ENCODE data around the gene MOB1B. TPM values are rescaled to one million over a fixed set of nuclear protein-coding genes. Genes with fewer than 3 reads are reported as not detected.
"Not testable (repeated sequence)": the region's sequence is repeated elsewhere in the genome, so short reads cannot be mapped to it uniquely, and the experiment has no call there.

MOB1B gene
- total and polyA plus RNA-seq, 8 donors = 0.87 to 48.8 (median 4.6) TPM

DNA sequence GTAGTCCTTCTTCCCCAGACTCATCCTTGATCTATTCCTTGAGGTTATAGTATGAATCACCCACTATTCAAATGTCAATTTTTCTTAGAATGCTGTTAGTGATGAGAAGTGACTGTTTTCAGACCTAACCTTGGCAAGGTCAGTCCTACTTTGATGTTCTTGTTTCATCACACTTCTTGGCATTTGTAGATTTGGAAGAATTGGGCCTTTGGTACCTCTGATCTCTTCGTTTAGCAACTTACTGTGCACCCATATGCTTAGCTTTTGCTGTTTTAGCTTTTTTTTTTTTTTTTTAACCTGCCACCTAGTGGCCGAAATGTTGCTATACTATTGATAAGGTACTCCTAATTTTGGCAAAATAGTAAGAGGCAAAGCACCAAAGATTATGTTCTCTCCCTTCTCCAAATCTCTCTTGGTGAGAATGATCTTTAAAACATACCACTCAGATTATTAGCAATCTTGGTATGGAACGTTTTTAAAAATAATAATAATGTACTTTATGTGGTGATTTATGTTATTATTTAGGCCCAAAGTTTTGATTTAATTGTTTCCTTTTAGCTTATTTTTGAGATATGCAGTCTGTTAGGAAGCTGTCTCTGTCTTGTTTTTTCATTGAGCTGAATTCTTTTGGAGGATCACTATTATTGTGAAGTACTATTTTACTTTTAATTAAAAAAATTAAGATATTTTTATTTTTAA is 107.9 kb downstream of the MOB1B start:
- no peak overlapping the region for H3K27ac ChIP-seq
- no peak overlapping the region for H3K4me3 ChIP-seq
- no peaks in the 10 kb centered on the region for H3K9me3 ChIP-seq
- no peaks in the 10 kb centered on the region for H3K36me3 ChIP-seq
- WGBS, 5 donors = 1 to 5% (median 2%) methylated on average over 3 of the region's 3 CpGs
- DNase-seq = peak in 1 of 2 donors; percentile 69
- intact Hi-C loops (cut with DNase I; ENCODE audit: low total_unique reads) = no loop called here
- H3K4me1 ChIP-seq = peaks cover 0 to 18% (median 0%) of the 10 kb centered on the region in 4 donors
- TF ChIP-seq, protein P1, sequence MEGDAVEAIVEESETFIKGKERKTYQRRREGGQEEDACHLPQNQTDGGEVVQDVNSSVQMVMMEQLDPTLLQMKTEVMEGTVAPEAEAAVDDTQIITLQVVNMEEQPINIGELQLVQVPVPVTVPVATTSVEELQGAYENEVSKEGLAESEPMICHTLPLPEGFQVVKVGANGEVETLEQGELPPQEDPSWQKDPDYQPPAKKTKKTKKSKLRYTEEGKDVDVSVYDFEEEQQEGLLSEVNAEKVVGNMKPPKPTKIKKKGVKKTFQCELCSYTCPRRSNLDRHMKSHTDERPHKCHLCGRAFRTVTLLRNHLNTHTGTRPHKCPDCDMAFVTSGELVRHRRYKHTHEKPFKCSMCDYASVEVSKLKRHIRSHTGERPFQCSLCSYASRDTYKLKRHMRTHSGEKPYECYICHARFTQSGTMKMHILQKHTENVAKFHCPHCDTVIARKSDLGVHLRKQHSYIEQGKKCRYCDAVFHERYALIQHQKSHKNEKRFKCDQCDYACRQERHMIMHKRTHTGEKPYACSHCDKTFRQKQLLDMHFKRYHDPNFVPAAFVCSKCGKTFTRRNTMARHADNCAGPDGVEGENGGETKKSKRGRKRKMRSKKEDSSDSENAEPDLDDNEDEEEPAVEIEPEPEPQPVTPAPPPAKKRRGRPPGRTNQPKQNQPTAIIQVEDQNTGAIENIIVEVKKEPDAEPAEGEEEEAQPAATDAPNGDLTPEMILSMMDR (IDR thresholded peaks at IDR 0.05) = peak in 5 of 7 experiments; percentile 24 to 71 (median 67)
- TF ChIP-seq POLR2AphosphoS5 (IDR thresholded peaks at IDR 0.05) = no peak
- H3K27me3 ChIP-seq = no peaks in the 10 kb centered on the region

DNA sequence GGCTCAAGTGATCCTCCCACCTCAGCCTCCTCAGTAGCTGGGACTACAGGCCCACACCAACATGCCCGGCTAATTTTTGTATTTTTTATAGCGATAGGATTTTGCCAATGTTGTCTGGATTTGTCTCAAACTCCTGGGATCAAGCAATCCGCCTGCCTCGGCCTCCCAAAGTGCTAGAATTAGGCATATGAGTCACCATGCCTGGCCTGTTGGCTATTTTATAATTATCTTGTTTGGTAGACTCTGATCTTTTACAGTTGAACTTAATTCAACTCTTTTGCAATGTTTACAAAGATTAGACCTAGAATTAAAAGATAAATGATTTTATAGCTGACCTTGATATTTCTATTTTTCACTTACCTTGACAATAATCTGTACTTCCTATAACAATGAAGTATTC is 109.3 kb downstream of the MOB1B start:
- no peak overlapping the region for H3K27ac ChIP-seq
- no peaks in the 10 kb centered on the region for H3K36me3 ChIP-seq
- WGBS, 5 donors = 87 to 97% (median 96%) methylated on average over 4 of the region's 4 CpGs
- H3K9me3 ChIP-seq = no peaks in the 10 kb centered on the region
- no peaks in the 10 kb centered on the region for H3K27me3 ChIP-seq
- intact Hi-C loops (cut with DNase I; ENCODE audit: low total_unique reads) = no loop called here
- no peak for DNase-seq
- no peak overlapping the region for H3K4me3 ChIP-seq
- TF ChIP-seq EP300 (IDR thresholded peaks at IDR 0.05) (no peak), POLR2A (IDR thresholded peaks at IDR 0.05) (no peak), POLR2AphosphoS5 (IDR thresholded peaks at IDR 0.05) (no peak)
- TF ChIP-seq, protein P1 (IDR thresholded peaks at IDR 0.05) = no peak
- peaks cover 0 to 13% (median 0%) of the 10 kb centered on the region in 4 donors for H3K4me1 ChIP-seq

DNA sequence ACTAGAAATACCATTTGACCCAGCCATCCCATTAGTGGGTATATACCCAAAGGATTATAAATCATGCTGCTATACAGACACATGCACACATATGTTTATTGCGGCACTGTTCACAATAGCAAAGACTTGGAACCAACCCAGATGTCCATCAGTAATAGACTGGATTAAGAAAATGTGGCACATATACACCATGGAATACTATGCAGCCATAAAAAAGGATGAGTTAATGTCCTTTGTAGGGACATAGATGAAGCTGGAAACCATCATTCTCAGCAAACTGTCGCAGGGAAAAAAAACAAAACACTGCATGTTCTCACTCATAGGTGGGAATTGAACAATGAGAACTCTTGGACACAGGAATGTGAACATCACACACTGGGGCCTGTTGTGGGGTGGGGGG is 115.2 kb downstream of the MOB1B start:
- H3K4me1 ChIP-seq; DNase-seq; H3K4me3 ChIP-seq; H3K27ac ChIP-seq; H3K27me3 ChIP-seq; H3K9me3 ChIP-seq; intact Hi-C loops (cut with DNase I; ENCODE audit: low total_unique reads); H3K36me3 ChIP-seq: not testable (repeated sequence)
- WGBS, 5 donors = 93 to 100% (median 98%) methylated on average over 2 of the region's 2 CpGs

DNA sequence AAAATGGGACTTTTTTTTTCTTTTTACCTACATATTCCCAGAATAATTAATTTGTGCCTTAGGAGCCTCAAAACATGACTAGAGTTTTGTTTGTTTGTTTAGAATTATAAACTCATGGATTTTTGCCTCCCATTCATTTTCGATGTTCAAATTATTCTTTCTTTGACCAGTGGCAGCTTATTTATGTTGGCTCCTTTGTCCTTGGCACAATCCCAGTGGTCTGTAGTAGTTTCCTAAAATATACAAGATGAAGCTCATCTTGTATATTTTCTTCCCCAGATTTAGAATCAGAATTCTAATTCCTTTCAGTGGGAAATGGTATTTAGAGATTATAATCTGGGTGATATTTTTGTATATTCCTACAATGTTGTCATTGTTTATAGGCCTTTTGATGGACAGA is 118.4 kb downstream of the MOB1B start:
- Histone ChIP-seq H3K27ac (no peak overlapping the region), H3K36me3 (peaks cover 0 to 12% (median 5%) of the 10 kb centered on the region in 4 donors), H3K4me3 (no peak overlapping the region), H3K4me1 (peaks cover 0 to 4% (median under 1%) of the 10 kb centered on the region in 4 donors), H3K27me3 (no peaks in the 10 kb centered on the region), H3K9me3 (no peaks in the 10 kb centered on the region)
- 48 to 74% (median 73%) methylated on average over 1 of the region's 1 CpG for WGBS, 5 donors
- DNase-seq = no peak
- intact Hi-C loops (cut with DNase I; ENCODE audit: low total_unique reads) = no loop called here
- no peak for TF ChIP-seq EP300 (IDR thresholded peaks at IDR 0.05)
- TF ChIP-seq, protein P1 (IDR thresholded peaks at IDR 0.05) = no peak
- no peak for TF ChIP-seq POLR2A (IDR thresholded peaks at IDR 0.05)
- TF ChIP-seq POLR2AphosphoS5 (IDR thresholded peaks at IDR 0.05) = no peak

DNA sequence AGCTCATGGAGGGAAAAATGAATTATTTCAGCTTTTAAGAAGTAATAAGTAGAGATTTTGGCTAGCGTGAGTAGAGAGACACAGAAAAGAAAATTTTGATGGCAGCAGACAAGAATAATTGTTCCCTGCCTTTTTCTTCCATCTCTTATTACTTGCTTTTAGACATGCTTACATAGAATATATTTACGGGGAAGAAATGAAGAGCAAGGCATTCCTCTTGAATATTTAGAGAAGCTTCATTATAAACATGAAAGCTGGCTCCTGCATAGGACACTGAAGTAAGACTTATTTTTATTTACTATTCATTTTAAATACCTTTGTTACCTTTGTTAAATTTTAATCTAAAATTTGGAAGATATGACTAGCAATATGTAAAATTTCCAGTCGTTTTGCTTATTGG is 123.5 kb downstream of the MOB1B start:
- H3K9me3 ChIP-seq = no peaks in the 10 kb centered on the region
- H3K27ac ChIP-seq = no peak overlapping the region
- no peak for DNase-seq
- no peak overlapping the region for H3K4me3 ChIP-seq
- TF ChIP-seq POLR2A (IDR thresholded peaks at IDR 0.05) (no peak), POLR2AphosphoS5 (IDR thresholded peaks at IDR 0.05) (no peak), EP300 (IDR thresholded peaks at IDR 0.05) (no peak)
- TF ChIP-seq, protein P1 (IDR thresholded peaks at IDR 0.05) = no peak
- intact Hi-C loops (cut with DNase I; ENCODE audit: low total_unique reads) = no loop called here
- 85 to 90% (median 85%) methylated on average over 3 of the region's 3 CpGs for WGBS, 5 donors
- H3K27me3 ChIP-seq = no peaks in the 10 kb centered on the region
- H3K4me1 ChIP-seq = peaks cover 0 to 13% (median 6%) of the 10 kb centered on the region in 4 donors
- peaks cover 0 to 37% (median 25%) of the 10 kb centered on the region in 4 donors for H3K36me3 ChIP-seq
